Panc1 (cell line): Measurements from ENCODE around the gene ERICH3.

Experiments
- POLR2AphosphoS5 ChIP-seq: IDR thresholded peaks from 2 replicates; pipeline ENCODE4 v1.6.1; 2012; ENCODE audit warnings: mild to moderate bottlenecking, low read depth, low read length, moderate library complexity
- TF ChIP-seq, protein P1 (sequence below): fragments of 450-650 bp; IDR thresholded peaks from 2 replicates; pipeline ENCODE4 v1.5.1; 2017; ENCODE audit warnings: mild to moderate bottlenecking

DNA sequence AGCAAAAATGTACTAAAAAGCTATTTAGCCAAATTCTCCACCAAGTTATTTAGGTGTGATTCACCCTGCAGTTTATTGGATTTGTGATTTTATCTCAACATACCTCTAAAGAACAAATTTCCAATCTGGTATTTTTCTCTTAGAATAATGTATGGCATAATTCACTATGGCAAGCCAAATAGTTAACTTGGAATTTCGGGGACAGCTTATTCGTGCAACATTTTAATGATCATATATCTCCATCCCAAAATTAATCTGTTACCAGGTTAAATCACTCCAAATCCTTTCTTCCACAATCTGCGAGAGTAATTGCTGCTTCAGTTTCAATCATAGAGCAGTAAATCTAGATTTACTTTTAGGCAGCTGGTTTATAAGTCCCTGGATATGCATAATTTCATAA lies 53.4 kb downstream of the ERICH3 start:
- TF ChIP-seq POLR2AphosphoS5 = no peak
- TF ChIP-seq, protein P1, sequence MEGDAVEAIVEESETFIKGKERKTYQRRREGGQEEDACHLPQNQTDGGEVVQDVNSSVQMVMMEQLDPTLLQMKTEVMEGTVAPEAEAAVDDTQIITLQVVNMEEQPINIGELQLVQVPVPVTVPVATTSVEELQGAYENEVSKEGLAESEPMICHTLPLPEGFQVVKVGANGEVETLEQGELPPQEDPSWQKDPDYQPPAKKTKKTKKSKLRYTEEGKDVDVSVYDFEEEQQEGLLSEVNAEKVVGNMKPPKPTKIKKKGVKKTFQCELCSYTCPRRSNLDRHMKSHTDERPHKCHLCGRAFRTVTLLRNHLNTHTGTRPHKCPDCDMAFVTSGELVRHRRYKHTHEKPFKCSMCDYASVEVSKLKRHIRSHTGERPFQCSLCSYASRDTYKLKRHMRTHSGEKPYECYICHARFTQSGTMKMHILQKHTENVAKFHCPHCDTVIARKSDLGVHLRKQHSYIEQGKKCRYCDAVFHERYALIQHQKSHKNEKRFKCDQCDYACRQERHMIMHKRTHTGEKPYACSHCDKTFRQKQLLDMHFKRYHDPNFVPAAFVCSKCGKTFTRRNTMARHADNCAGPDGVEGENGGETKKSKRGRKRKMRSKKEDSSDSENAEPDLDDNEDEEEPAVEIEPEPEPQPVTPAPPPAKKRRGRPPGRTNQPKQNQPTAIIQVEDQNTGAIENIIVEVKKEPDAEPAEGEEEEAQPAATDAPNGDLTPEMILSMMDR = no peak
